ENCODE results near the gene CELF4. TPM values are rescaled to one million over a fixed set of nuclear protein-coding genes. Genes with fewer than 3 reads are reported as not detected.
A peak's percentile ranks its signal among the peaks of the same experiment; 100 is the strongest.

Gene CELF4
- total and polyA plus RNA-seq, 12 donors: 0.42 to 16.9 (median 3.9) TPM; not detected in 1

DNA sequence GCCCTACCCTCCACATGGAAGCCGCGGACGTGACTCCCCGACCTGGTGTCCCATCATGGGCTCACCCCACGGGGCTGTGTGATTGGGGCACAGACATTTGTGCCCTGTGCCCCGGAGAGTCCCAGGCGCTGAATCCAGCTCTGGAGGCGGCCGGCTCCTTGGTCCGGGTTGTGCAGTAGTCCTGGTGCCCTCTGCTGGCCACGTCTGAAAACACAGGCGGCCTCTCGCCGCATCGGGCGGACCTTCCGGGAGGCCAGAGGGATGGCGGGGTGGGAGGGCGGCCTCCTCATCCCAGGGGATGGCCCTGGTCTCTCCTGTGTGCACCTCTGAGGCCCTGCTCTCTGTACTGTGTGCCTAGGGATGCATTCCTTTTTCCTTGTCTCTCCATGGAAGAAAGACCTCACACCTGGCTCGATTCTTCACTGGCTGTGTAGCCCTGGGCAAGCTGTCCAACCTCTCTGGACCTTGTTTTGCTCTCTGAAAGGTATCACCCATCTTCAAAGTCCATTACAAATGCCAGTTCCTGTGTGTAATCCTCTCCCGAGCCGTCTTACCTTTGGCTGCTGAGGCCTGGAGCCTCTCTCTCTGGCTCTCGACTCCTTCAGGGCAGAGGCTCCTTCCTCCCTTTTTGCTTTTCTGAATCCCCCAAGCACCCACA is 27.6 kb downstream of the CELF4 start:
- no peaks in the 10 kb centered on the region for H3K9me3 ChIP-seq (replicated peaks in 1 of 3)
- H3K27me3 ChIP-seq: peaks cover 11% of the 10 kb centered on the region
- WGBS, 4 donors: 11 to 38% (median 15%) methylated on average over 8 to 23 of the region's 23 CpGs
- no peaks in the 10 kb centered on the region for H3K4me1 ChIP-seq (replicated peaks in 1 of 2)
- H3K27ac ChIP-seq: peak overlapping the region in 1 of 5 donors; percentile 31
- DNase-seq: peak; percentile 56 to 92 (median 80)
- TF ChIP-seq POLR2A (IDR thresholded peaks at IDR 0.05): no peak
- TF ChIP-seq, protein P1, sequence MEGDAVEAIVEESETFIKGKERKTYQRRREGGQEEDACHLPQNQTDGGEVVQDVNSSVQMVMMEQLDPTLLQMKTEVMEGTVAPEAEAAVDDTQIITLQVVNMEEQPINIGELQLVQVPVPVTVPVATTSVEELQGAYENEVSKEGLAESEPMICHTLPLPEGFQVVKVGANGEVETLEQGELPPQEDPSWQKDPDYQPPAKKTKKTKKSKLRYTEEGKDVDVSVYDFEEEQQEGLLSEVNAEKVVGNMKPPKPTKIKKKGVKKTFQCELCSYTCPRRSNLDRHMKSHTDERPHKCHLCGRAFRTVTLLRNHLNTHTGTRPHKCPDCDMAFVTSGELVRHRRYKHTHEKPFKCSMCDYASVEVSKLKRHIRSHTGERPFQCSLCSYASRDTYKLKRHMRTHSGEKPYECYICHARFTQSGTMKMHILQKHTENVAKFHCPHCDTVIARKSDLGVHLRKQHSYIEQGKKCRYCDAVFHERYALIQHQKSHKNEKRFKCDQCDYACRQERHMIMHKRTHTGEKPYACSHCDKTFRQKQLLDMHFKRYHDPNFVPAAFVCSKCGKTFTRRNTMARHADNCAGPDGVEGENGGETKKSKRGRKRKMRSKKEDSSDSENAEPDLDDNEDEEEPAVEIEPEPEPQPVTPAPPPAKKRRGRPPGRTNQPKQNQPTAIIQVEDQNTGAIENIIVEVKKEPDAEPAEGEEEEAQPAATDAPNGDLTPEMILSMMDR (IDR thresholded peaks at IDR 0.05): peak; percentile 62 to 88 (median 86)
- H3K36me3 ChIP-seq (replicated peaks in 1 of 2): no peaks in the 10 kb centered on the region
- H3K4me3 ChIP-seq: no peak overlapping the region
- intact Hi-C loops (cut with DNase I): loop anchor here (2.0 to 10.0 kb wide), 4 partner anchors 91 to 196 kb away; no protein-coding TSS in a partner anchor

- H3K27ac ChIP-seq: no peak overlapping the region
- DNase-seq: no peak
- H3K36me3 ChIP-seq (replicated peaks in 1 of 2): no peaks in the 10 kb centered on the region
- intact Hi-C loops (cut with DNase I): loop anchor here (5.0 to 10.0 kb wide), 3 partner anchors 89 to 194 kb away; no protein-coding TSS in a partner anchor
- H3K9me3 ChIP-seq (replicated peaks in 1 of 3): no peaks in the 10 kb centered on the region
- H3K4me3 ChIP-seq: no peak overlapping the region
- TF ChIP-seq, protein P1 (IDR thresholded peaks at IDR 0.05): no peak
- TF ChIP-seq POLR2A (IDR thresholded peaks at IDR 0.05): no peak
- WGBS, 4 donors: 61 to 75% (median 68%) methylated on average over 8 to 9 of the region's 9 CpGs
- no peaks in the 10 kb centered on the region for H3K4me1 ChIP-seq (replicated peaks in 1 of 2)
- H3K27me3 ChIP-seq: peaks cover 11% of the 10 kb centered on the region
Measured at GRCh38 chr18:37536656-37537055, 28.9 kb downstream of the CELF4 start.

DNA sequence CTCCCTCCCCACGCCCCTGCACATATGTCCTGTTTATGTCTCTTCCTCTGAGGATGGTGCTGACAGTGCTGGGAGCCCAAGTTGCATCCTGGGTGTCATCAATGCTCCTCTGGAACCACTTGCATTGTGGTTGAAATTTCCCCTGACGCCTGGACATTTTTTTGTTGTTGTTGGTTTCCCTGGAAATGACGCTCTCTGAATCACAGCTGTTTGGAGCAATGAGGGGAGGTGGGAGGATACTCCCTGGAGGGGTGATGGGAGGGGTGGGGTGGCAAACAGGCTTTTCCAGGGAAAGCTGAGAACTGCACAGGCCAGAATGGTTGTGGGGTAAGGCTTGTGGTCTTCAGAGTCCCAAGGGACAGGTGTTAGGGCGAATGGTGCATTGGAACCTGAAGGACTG is 29.6 kb downstream of the CELF4 start:
- H3K27me3 ChIP-seq: peaks cover 11% of the 10 kb centered on the region
- no peak for TF ChIP-seq POLR2A (IDR thresholded peaks at IDR 0.05)
- TF ChIP-seq, protein P1 (IDR thresholded peaks at IDR 0.05): no peak
- WGBS, 4 donors: 53 to 66% (median 56%) methylated on average over 4 of the region's 4 CpGs
- no peaks in the 10 kb centered on the region for H3K36me3 ChIP-seq (replicated peaks in 1 of 2)
- no peaks in the 10 kb centered on the region for H3K4me1 ChIP-seq (replicated peaks in 1 of 2)
- H3K27ac ChIP-seq: no peak overlapping the region
- no peaks in the 10 kb centered on the region for H3K9me3 ChIP-seq (replicated peaks in 1 of 3)
- intact Hi-C loops (cut with DNase I): loop anchor here (5.0 to 10.0 kb wide), 3 partner anchors 89 to 194 kb away; no protein-coding TSS in a partner anchor
- H3K4me3 ChIP-seq: no peak overlapping the region
- no peak for DNase-seq

- H3K4me1 ChIP-seq (replicated peaks in 1 of 2): no peaks in the 10 kb centered on the region
- intact Hi-C loops (cut with DNase I): loop anchor here (5.0 to 10.0 kb wide), 3 partner anchors 87 to 192 kb away; no protein-coding TSS in a partner anchor
- H3K36me3 ChIP-seq (replicated peaks in 1 of 2): no peaks in the 10 kb centered on the region
- TF ChIP-seq POLR2A (IDR thresholded peaks at IDR 0.05): no peak
- TF ChIP-seq, protein P1 (IDR thresholded peaks at IDR 0.05): no peak
- H3K9me3 ChIP-seq (replicated peaks in 1 of 3): no peaks in the 10 kb centered on the region
- DNase-seq: no peak
- peaks cover 11% of the 10 kb centered on the region for H3K27me3 ChIP-seq
- no peak overlapping the region for H3K4me3 ChIP-seq
- WGBS, 4 donors: 59 to 74% (median 65%) methylated on average over 8 to 9 of the region's 9 CpGs
- H3K27ac ChIP-seq: peak overlapping the region in 1 of 5 donors; percentile 30
Measured at GRCh38 chr18:37534627-37535026, 31.0 kb downstream of the CELF4 start.
